ENCODE results near the gene LMF2.

- no peak for TF ChIP-seq CTCF (conservative IDR thresholded peaks at IDR 0.05; ENCODE audit: low read depth, low read length)
- TF ChIP-seq EZH2phosphoT487 (IDR thresholded peaks at IDR 0.05; ENCODE audit: borderline replicate concordance, low read length), result no peak
- no peak for TF ChIP-seq EZH2 (IDR thresholded peaks at IDR 0.05; ENCODE audit: low read length, unreplicated experiment)
These were observed 5.4 kb downstream of the LMF2 start for GRCh38 chr22:50502096-50502495.
